ENCODE data around the gene HS2ST1. TPM values are rescaled to one million over a fixed set of nuclear protein-coding genes. Genes with fewer than 3 reads are reported as not detected.
"Not testable (repeated sequence)": the region's sequence is repeated elsewhere in the genome, so short reads cannot be mapped to it uniquely, and the experiment has no call there.

HS2ST1 gene
- total RNA-seq, 1 donor from 2014 or later = 56.4 TPM

- H3K27me3 Mint-ChIP-seq (ENCODE audit: low read depth) = no peaks in the 10 kb centered on the region
- peaks cover 13% of the 10 kb centered on the region for H3K4me1 Mint-ChIP-seq
- no peaks in the 10 kb centered on the region for H3K9me3 Mint-ChIP-seq
- no peak overlapping the region for H3K27ac Mint-ChIP-seq (ENCODE audit: unreplicated experiment)
- TF ChIP-seq, protein P1, sequence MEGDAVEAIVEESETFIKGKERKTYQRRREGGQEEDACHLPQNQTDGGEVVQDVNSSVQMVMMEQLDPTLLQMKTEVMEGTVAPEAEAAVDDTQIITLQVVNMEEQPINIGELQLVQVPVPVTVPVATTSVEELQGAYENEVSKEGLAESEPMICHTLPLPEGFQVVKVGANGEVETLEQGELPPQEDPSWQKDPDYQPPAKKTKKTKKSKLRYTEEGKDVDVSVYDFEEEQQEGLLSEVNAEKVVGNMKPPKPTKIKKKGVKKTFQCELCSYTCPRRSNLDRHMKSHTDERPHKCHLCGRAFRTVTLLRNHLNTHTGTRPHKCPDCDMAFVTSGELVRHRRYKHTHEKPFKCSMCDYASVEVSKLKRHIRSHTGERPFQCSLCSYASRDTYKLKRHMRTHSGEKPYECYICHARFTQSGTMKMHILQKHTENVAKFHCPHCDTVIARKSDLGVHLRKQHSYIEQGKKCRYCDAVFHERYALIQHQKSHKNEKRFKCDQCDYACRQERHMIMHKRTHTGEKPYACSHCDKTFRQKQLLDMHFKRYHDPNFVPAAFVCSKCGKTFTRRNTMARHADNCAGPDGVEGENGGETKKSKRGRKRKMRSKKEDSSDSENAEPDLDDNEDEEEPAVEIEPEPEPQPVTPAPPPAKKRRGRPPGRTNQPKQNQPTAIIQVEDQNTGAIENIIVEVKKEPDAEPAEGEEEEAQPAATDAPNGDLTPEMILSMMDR (conservative IDR thresholded peaks at IDR 0.05) = no peak
- peaks cover 8% of the 10 kb centered on the region for H3K36me3 Mint-ChIP-seq (ENCODE audit: low read depth)
- no peak for DNase-seq (ENCODE audit: low read depth, low spot score)
- H3K4me3 Mint-ChIP-seq = no peak overlapping the region
These were observed 86.0 kb downstream of the HS2ST1 start for GRCh38 chr1:87000460-87000859.

DNA sequence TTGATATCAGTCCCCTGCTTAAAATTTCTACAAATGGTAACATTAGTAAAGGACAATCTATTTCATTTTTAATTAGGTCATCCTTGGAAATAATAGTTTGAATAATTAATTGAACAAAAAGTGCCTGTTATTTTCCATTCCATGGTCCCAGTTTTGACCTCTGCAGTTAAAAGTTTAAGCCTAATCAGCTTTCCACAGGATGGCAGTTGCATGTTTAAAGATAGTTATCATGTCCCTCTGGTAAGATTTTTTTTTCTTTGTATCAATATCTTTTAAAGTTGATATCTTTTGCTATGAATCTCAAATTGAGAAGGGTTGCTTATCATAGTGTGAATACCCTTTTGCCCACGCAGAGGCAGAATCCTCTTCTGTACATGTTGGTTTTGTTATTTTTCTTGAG, 90.4 kb downstream of the HS2ST1 start:
- DNase-seq (ENCODE audit: low read depth, low spot score) = no peak
- Mint-ChIP-seq H3K4me1 (peaks cover 8% of the 10 kb centered on the region), H3K36me3 (ENCODE audit: low read depth) (peaks cover 11% of the 10 kb centered on the region), H3K9me3 (no peaks in the 10 kb centered on the region), H3K4me3 (no peak overlapping the region), H3K27ac (ENCODE audit: unreplicated experiment) (no peak overlapping the region), H3K27me3 (ENCODE audit: low read depth) (no peaks in the 10 kb centered on the region)
- TF ChIP-seq, protein P1 (conservative IDR thresholded peaks at IDR 0.05) = no peak

GRCh38 chr1:87007323-87007722, 92.9 kb downstream of the HS2ST1 start:
- DNase-seq (ENCODE audit: low read depth, low spot score) = no peak
- Mint-ChIP-seq H3K4me3 (no peak overlapping the region), H3K36me3 (ENCODE audit: low read depth) (peaks cover 15% of the 10 kb centered on the region), H3K27me3 (ENCODE audit: low read depth) (no peaks in the 10 kb centered on the region), H3K9me3 (peaks cover 7% of the 10 kb centered on the region), H3K4me1 (no peaks in the 10 kb centered on the region), H3K27ac (ENCODE audit: unreplicated experiment) (no peak overlapping the region)
- TF ChIP-seq, protein P1 (conservative IDR thresholded peaks at IDR 0.05) = no peak

DNA sequence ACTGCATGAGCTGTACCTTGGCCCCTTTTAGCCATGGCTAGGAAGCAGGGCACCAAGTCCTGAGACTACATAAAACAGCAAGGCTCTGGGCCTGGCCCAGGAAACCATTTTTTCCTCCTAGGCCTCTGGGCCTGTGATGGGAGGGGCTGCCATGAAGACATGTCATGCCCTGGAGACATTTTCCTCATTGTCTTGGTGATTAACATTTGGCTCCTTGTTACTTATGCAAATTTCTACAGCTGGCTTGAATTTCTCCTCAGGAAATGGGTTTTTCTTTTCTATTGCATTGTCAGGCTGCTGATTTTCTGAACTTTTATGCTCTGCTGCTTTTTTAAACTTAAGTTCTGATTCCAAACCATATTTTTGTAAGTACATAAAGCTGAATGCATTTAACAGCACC, 99.0 kb downstream of the HS2ST1 start:
- H3K36me3 Mint-ChIP-seq (ENCODE audit: low read depth) = peaks cover 27% of the 10 kb centered on the region
- H3K27ac Mint-ChIP-seq (ENCODE audit: unreplicated experiment); DNase-seq (ENCODE audit: low read depth, low spot score); H3K4me1 Mint-ChIP-seq; H3K4me3 Mint-ChIP-seq; H3K27me3 Mint-ChIP-seq (ENCODE audit: low read depth): not testable (repeated sequence)
- peaks cover 17% of the 10 kb centered on the region for H3K9me3 Mint-ChIP-seq

DNA sequence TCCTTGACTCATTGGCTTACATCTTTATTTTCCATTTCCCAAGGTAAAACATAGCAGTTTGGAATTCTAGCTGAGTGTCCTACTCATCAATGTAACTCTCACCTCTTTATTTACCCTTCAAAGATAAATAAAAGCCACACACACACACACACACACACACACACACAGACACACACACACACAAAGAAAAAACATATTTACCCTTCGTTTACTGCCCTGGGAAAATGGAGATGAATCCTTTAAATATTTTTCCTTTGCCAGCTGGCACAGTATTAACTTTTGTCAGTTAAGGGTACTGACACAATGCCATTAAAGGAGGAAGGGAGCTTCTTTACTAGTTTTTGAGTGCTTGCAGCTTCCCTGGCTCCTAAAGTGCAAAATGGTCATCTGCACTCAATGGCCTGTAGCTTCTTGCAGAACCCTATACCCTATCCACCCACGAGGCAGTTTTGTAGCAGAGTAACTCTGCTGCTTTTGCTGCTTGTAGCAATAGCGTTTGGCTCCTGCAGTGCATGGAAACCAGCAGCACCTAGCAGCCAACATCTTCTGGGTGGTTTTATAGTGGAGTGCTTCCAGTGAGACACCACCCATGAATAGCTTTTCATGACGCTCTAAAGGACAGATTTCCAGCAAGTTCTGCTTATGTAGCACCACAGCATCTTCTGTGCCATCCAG, 103.7 kb downstream of the HS2ST1 start:
- Mint-ChIP-seq H3K36me3 (ENCODE audit: low read depth) (peaks cover 13% of the 10 kb centered on the region), H3K9me3 (peaks cover 10% of the 10 kb centered on the region), H3K27ac (ENCODE audit: unreplicated experiment) (no peak overlapping the region), H3K27me3 (ENCODE audit: low read depth) (no peaks in the 10 kb centered on the region), H3K4me1 (peaks cover 5% of the 10 kb centered on the region), H3K4me3 (no peak overlapping the region)
- DNase-seq (ENCODE audit: low read depth, low spot score) = no peak
- TF ChIP-seq, protein P1 (conservative IDR thresholded peaks at IDR 0.05) = no peak

GRCh38 chr1:87023326-87023725, 108.9 kb downstream of the HS2ST1 start:
- Mint-ChIP-seq H3K4me1 (peaks cover 5% of the 10 kb centered on the region), H3K27me3 (ENCODE audit: low read depth) (no peaks in the 10 kb centered on the region), H3K27ac (ENCODE audit: unreplicated experiment) (no peak overlapping the region), H3K36me3 (ENCODE audit: low read depth) (peaks cover 3% of the 10 kb centered on the region), H3K9me3 (peaks cover 2% of the 10 kb centered on the region), H3K4me3 (no peak overlapping the region)
- no peak for DNase-seq (ENCODE audit: low read depth, low spot score)
- TF ChIP-seq, protein P1 (conservative IDR thresholded peaks at IDR 0.05) = no peak

Data from neural crest cell (in vitro differentiated cells).